Endothelial cell (in vitro differentiated cells): ENCODE data around the gene CCM2. TPM values are rescaled to one million over a fixed set of nuclear protein-coding genes. Genes with fewer than 3 reads are reported as not detected.

Experiments
- DNase-seq: peaks from one replicate; pipeline ENCODE4 v3.0.0; 2021; ENCODE audit warnings: low spot score
- H3K27ac Mint-ChIP-seq: one replicate; pipeline ENCODE4 v1.8.0; 2021; ENCODE audit warnings: mixed read lengths, inconsistent platforms; ENCODE audit not compliant: unreplicated experiment
- H3K27me3 Mint-ChIP-seq: one replicate; pipeline ENCODE4 v1.8.0; 2021; ENCODE audit warnings: mild to moderate bottlenecking, moderate library complexity, mixed read lengths, inconsistent platforms; ENCODE audit not compliant: unreplicated experiment
- H3K36me3 Mint-ChIP-seq: one replicate; pipeline ENCODE4 v1.8.0; 2021; ENCODE audit warnings: mild to moderate bottlenecking, low read depth, mixed read lengths, inconsistent platforms; ENCODE audit not compliant: unreplicated experiment
- H3K4me1 Mint-ChIP-seq: one replicate; pipeline ENCODE4 v1.8.0; 2021; ENCODE audit warnings: mild to moderate bottlenecking, mixed read lengths, inconsistent platforms; ENCODE audit not compliant: unreplicated experiment
- H3K4me3 Mint-ChIP-seq: one replicate; pipeline ENCODE4 v1.8.0; 2021; ENCODE audit warnings: mild to moderate bottlenecking, mixed read lengths, inconsistent platforms; ENCODE audit not compliant: unreplicated experiment
- H3K9me3 Mint-ChIP-seq: one replicate; pipeline ENCODE4 v1.8.0; 2021; ENCODE audit warnings: mixed read lengths, inconsistent platforms; ENCODE audit not compliant: unreplicated experiment
- CTCF ChIP-seq: fragments of 200-600 bp; sonication (generic); IDR thresholded peaks from one replicate; pipeline ENCODE4 v1.5.0; 2021; ENCODE audit warnings: antibody characterized with exemption; ENCODE audit not compliant: unreplicated experiment
- total RNA-seq: library from RNA; stranded (reverse); fragmentation: NEBNext Ultra II Directional; extraction: Animal tissue kit (Norgen Biotek cat#: 25700); gene quantifications from one replicate; pipeline ENCODE4 v1.2.1, GENCODE V29; 2021; ENCODE audit not compliant: unreplicated experiment

The CCM2 gene
- total RNA-seq, 1 donor from 2014 or later = 59.8 TPM

DNA sequence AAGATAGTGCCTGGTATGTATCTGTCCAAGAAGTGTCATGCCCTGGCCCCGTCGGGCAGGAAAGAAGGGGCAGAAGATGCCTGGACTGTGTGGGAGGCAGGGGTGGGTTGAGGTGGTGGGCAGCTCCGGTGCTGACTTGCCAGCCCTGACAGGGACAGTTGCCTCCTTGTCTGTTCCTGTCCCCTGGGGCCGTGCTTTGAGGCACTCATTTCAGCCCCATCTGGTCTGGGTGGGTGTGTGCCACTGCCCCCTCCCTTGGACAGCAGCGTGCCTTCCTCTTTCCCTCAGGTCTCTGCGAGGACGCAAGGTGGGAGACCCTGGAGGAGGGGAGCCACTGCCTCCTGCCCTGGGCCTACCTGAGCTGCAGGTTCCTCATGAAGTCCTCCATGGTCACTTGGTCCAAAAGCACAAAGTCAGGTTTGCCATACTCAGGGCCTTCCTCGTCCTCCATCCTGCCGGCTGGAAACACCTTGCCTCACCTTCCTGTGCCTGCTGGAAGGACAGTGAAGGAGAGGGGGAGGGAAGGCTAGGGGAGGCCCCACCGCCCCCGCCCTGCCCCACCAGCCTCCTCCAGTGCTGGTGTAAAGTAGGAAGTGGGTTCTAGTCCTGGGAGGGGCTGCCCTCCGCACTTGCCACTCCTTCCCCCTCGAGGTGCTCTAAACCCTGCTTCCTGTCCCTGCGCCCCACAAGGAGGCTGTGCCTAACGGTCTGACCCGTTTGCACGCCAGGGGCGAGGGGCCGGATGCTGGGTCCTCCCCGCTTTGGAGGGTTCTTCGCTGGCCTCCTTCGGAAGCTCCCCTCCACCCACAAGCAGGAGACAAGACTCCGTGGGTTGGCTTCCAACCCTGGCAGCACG, 21.3 kb upstream of the CCM2 start, which contains the start of gene MYO1G:
Gene MYO1G (minus strand): TSS at position 505 of the 856 bp plus-strand sequence. CDS start 54 bp downstream, at position 451.
- Mint-ChIP-seq H3K4me1 (no peaks in the 10 kb centered on the region), H3K27ac (no peak within 1 kb of the TSS), H3K27me3 (peaks cover 6% of the 10 kb centered on the region), H3K9me3 (no peaks in the 10 kb centered on the region), H3K4me3 (no peak within 1 kb of the TSS), H3K36me3 (peaks cover 8% of the 10 kb centered on the region)
- no peak for DNase-seq
- TF ChIP-seq CTCF = no peak

GRCh38 chr7:44979481-44980392, 20.3 kb upstream of the CCM2 start:
- no peaks in the 10 kb centered on the region for H3K9me3 Mint-ChIP-seq
- peaks cover 6% of the 10 kb centered on the region for H3K27me3 Mint-ChIP-seq
- DNase-seq = no peak
- no peak overlapping the region for H3K27ac Mint-ChIP-seq
- H3K4me3 Mint-ChIP-seq = no peak overlapping the region
- TF ChIP-seq CTCF = no peak
- H3K4me1 Mint-ChIP-seq = peaks cover 5% of the 10 kb centered on the region
- H3K36me3 Mint-ChIP-seq = peaks cover 14% of the 10 kb centered on the region

DNA sequence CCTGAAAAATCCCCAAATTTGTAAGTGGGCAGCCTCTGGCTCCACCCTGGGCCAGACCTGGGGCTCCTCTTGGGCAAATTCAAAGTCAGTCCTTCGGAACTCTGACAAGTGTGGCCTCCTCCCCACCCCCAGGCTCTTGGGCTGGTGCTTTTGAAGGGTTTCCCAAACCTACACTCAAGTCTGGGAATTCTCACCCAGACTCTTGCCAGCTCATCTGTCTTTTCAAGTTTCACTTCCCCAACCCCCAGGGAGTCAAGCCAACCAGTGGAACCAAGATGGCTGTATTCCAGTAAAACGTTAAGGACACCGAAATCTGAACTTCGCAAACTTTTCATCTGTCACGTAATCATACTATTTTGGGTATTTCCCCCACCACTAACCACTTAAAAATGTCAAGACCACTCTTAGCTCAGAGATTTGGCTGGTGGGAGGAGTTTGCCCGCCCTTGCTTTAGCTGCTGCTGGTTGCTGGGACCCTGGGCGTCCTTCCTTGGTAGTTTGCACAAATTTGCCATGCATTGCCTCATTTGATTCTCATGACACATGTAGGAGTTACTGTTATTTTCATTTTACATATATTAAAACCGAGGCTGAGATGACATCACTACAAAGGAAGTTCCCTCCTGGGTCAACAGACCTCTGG, 19.5 kb upstream of the CCM2 start:
- peaks cover 13% of the 10 kb centered on the region for H3K4me1 Mint-ChIP-seq
- no peak overlapping the region for H3K4me3 Mint-ChIP-seq
- no peak overlapping the region for H3K27ac Mint-ChIP-seq
- H3K27me3 Mint-ChIP-seq = peaks cover 8% of the 10 kb centered on the region
- H3K9me3 Mint-ChIP-seq = no peaks in the 10 kb centered on the region
- DNase-seq = no peak
- H3K36me3 Mint-ChIP-seq = peaks cover 18% of the 10 kb centered on the region
- TF ChIP-seq CTCF = no peak

DNA sequence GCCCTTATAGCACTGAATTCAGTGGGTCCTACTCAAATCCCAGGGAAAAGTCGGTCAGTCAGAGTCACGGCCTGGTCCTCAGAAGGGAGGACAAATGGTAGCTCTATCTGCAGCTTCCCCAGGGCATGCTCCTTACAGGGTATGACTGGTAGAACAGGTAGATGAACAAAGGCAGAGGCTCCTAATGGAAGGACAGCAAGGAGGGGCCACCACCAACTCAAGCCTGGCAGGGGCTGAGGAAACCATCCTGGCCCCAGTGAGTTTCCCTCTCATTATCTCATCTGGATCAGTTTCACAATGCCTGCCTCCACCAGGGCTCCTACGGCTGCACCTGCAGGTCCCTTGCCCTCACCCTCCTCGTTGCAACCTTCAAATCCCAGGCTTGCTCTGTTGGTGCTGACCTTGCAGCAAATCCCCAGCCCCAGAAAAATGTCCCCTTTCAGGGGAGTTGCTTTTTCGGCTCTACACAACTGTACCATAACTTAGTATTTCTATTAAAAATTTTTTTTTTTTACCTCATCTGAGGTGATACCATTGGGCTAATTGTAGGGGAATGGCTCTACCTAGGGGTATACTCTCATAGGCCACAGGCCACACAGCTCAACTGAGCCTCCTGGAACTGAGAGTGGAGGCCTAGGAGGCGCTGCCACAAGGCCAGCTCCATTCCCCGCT, 18.8 kb upstream of the CCM2 start:
- Mint-ChIP-seq H3K4me1 (peaks cover 20% of the 10 kb centered on the region), H3K27me3 (peaks cover 8% of the 10 kb centered on the region), H3K27ac (no peak overlapping the region), H3K36me3 (peaks cover 20% of the 10 kb centered on the region), H3K9me3 (no peaks in the 10 kb centered on the region), H3K4me3 (no peak overlapping the region)
- TF ChIP-seq CTCF = no peak
- no peak for DNase-seq
